HG02840 (cell line): Measurements from ENCODE around the gene UTP18.
"Not testable (repeated sequence)": the region's sequence is repeated elsewhere in the genome, so short reads cannot be mapped to it uniquely, and the experiment has no call there.

ENCODE experiments used
- ATAC-seq: cut with Tn5 transposase; IDR thresholded peaks from one replicate; pipeline ENCODE4 v1.9.1; 2021; ENCODE audit warnings: mild to moderate bottlenecking, moderate library complexity, moderate number of reproducible peaks; ENCODE audit not compliant: unreplicated experiment, low FRiP score

Gene UTP18

DNA sequence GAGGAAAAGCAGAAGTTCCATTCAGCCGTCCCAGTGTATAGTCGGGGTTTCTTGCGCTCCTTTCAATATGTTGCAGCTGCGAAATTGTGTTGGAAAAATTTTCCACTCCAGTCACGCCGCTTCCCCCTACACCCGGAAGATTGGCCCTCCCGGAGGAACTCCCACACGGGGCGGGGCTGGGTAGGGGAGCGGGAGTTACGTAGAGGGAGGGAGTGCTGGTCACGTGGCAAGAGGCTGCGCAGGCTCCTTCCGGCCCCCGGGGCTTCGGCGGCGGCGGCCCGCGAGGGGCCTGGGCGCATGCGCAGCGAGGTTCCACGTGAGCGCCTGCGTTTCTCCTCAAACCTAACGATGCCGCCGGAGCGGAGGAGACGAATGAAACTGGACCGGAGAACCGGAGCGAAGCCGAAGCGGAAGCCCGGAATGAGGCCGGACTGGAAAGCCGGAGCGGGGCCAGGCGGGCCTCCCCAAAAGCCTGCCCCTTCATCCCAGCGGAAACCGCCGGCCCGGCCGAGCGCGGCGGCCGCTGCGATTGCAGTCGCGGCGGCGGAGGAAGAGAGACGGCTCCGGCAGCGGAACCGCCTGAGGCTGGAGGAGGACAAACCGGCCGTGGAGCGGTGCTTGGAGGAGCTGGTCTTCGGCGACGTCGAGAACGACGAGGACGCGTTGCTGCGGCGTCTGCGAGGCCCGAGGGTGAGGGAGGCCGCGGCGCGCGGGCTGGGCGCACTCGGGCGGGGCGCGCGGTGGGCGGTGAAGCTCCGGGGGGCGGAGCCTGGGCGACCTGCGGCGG lies at the start of gene UTP18:
Gene UTP18, plus strand, starts transcription at position 310 of the 787 bp plus-strand sequence. Its CDS starts 39 bp downstream, at position 349.
- peak; percentile 76 for ATAC-seq

DNA sequence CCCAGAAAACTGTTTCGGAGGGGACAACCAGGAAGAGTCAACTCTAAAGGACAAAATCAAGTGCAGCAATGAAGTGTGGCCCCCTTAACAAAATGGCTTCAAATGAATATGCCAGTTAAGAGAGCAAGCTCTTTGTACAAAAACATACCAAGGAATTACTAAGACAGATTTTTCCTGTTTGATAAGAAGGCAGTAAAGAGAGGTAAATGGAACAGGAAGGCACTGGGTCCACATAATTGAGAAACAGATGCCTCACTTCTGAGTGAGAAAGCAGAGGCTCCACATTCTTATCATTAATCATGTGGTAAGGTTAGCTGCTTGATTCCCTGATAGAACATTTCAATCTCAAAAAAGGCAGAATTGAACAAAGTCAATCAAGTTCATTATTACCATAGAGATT lies 45.4 kb upstream of the UTP18 start:
- no peak for ATAC-seq

DNA sequence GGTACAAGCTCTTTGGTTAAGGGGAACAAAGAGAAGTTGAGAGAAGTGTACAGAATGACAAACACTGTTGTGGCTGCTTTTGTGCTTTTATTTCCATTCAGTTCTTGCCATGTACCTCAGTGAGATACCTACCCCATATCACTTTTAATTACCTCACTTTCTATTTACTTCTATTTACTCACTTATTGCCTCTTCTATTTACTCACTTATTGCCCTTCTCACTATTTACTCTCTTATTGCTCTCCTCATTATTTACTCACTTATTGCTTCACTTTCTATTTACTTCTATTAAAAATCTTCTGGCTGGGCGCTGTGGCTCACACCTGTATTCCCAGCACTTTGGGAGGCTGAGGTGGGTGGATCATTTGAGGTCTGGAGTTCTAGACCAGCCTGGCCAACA lies 42.4 kb upstream of the UTP18 start:
- no peak for ATAC-seq

- no peak for ATAC-seq
These were observed 39.0 kb upstream of the UTP18 start for GRCh38 chr17:51221322-51221721.

GRCh38 chr17:51224402-51225262 lies 35.7 kb upstream of the UTP18 start:
- no peak for ATAC-seq

- not testable (repeated sequence) for ATAC-seq
These were observed 34.8 kb upstream of the UTP18 start for GRCh38 chr17:51225523-51225922.

GRCh38 chr17:51228161-51228560 lies 32.2 kb upstream of the UTP18 start:
- ATAC-seq: no peak

DNA sequence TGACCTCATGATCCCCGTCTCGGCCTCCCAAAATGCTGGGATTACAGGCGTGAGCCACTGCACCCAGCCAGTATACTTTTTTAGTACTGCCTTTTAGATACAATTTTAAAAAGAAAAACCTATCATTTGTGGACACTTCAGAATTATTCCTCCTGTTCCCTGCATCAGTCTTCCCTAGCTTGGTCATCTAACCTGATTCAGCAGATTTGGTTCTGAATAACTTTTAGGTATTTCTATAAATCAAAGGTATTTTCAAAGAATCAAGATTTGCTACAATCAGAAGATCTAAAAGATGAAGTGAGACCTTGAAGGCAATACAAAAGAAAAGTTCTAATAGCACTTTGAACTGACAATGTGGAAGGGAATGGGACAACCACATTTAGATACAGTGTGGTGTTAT lies 30.5 kb upstream of the UTP18 start:
- ATAC-seq: no peak

DNA sequence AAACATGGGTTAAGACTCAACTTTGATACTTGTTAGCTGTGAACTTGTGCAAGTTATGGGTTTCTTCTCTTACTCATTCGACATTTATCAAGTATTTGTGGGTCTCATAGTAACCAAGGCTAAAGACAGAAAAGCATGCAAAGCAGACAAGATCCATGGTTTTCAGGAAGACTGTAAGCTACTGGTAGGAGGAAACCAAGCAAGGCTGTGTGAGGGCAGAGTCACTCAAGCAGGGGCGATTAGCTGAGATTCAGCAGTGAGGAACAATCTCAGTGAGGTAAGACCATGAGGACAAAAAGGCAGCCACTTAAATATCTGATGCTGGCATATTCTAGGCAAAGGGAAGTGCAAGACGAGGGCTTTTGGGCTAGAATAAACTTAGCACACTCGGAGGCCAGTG lies 30.0 kb upstream of the UTP18 start:
- ATAC-seq: no peak

DNA sequence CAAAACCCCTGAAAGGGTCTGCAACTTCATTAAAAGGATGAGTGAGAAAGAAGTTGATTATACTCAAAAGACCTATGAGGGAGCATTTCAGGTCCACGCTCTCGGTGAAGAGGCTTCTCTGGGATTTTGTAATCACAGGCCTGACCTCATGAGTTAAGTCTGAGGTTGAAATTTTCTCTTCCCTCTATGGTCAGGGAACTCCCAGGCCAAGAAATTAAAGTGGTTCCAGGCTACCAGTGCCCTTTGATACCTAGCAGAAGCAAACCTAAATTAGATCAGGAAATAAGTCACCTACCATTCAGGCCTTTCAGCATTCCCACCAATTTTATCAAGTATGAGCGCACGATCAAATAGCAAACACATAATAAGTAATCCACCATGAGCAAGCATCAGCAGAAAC lies 28.3 kb upstream of the UTP18 start:
- ATAC-seq: no peak

DNA sequence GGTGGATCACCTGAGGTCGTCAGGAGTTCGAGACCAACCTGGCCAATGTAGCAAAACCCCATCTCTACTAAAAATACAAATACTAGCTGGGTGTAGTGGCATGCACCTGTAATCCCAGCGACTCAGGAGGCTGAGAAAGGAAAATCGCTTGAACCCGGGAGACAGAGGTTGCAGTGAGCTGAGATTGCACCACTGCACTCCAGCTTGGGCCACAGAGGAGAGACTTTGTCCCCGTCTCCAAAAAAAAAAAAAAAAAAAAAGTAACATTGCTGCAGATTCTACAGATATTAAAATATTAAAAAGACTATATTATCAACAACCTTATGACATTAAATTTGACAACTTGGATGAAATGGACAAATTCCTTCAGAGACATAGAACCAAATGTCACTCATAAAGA lies 26.2 kb upstream of the UTP18 start:
- ATAC-seq: no peak

- ATAC-seq: no peak
These were observed 22.0 kb upstream of the UTP18 start for GRCh38 chr17:51238255-51238887.

DNA sequence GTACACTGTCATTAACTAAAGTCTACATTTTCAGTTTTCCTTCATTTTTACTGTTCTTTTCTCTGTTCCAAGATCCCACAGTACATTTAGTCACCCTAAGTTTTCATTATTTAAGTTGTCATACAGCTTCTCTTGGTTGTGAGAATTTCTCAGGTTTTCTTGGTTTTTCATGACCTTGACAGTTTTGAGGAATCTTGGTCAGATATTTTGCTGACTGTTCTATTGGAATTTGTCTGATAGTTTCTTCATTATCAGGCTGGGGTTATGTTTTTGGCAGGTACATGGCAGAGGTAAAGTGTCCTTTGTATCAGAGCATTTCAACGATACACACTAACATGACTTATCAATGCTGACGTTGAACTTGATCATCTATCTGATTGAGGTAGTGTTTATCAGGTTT lies 20.1 kb upstream of the UTP18 start:
- no peak for ATAC-seq

GRCh38 chr17:51244041-51244440 lies 16.3 kb upstream of the UTP18 start:
- ATAC-seq: no peak

DNA sequence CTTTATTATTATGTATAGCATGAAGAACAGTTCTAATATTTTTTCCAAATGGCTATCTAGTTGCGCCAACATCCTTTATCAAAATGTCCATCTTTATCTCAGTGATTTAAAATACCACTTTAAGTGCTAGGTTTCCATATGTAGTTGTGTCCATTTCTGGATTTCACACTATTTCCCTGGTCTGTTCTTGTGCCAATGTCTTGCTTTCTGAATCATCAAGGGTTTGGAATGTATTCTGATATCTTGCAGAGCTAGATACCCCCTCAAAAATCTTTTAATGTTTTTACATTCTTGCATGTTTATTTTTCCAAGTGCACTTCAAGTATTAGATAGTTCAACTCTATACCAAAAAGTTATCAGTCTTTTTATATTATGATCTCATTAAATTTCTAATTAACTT lies 14.8 kb upstream of the UTP18 start:
- ATAC-seq: no peak

- no peak for ATAC-seq
These were observed 10.0 kb upstream of the UTP18 start for GRCh38 chr17:51250314-51250840.

DNA sequence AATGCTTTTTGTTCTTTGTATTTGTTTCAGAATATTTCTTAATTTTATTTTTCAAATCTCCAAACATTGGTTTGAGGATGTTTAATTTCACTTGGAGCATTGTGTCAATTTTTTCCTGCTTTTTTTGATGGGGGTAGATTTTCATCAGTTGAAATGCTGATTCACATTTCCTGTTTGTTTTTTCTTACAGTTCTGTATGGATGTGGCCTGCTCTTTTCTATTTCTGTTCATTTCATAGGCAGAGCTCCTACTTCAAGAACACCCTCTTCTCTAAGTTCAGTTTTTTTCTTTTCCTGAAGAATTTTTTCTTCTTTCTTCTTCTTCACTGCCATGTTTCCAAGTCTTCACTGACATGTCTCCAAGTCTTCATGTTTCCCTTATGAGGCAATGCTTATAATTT lies 9.3 kb upstream of the UTP18 start:
- no peak for ATAC-seq

DNA sequence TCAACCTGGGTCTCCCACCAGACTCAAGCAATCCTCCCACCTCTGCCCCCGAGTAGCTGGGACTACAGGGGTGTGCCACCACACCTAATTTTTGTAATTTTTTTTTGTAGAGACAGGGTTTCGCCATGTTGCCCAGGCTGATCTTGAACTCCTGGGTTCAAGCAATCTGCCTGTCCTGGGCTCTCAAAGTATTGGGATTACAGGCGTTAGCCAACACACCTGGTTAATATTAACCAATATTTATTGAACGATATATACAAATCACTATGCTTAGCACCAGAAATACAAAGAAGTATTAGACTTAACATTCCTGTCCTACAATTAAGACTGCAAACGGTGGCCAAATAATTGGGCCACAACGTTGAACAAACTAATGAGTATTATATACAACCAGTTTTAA lies 4.7 kb upstream of the UTP18 start:
- ATAC-seq: no peak

DNA sequence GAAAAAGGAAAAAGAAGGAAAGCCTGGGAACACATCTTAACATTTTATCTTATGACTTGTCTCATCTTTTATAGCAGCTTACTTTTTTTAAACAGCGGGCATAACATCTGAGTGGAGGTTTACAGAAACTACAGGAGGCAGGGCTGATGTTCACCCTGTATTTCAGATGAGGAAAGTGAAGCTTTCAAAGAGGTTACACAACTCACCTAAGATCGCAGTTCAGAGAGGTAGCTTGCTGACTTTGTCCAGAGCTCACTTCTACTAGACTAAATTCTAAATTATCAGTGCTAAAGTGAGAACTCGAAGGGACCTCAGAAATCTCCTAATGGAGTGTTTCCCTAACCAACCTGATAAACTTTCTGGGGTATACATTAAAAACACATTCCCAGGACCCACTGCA lies 4.2 kb upstream of the UTP18 start:
- ATAC-seq: no peak

DNA sequence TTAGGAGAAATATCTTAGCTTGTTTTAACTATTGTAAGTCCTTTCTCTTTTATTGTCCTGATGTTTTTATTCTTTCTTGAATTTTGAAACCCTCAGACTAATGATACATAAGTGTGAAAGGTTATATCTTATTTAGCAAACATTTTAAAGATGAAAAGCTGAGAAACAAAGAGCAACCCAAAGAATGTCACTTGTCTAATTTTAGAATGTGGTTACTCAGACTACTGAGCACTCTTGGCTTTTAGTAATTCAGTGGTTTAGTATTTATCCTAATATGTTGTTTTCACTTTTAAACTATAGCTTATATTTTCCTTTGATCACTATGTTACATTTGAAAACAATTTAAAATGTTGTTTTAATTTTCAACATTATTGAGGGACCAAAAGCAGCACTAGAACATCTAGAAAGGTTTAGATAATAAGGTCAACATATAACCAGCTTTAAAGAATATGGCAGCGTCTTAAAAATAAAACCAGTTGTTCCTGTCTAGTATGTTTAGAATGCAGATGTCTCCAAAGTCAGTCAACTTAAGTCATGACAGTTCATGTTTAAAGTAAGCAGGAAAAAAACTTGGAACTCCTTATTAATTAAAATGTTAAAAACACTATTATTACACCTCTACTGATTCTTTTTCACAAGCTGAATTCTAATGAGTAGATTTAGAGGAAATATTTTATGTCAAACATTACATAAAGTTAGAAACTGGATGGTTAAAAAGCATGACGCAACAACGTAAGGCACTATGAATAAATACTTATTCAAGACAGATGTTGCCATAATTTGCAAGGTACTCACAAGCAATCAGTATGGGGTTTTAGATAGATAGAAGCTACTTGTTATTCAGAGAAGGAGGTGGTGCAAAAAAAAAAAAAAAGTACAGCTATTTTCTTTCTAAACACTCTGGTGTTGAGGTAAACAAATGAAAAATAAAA lies 2.9 kb upstream of the UTP18 start:
- no peak for ATAC-seq
